Ovary (tissue), 9 donors: ENCODE measurements around the gene BLTP3A. TPM values are rescaled to one million over a fixed set of nuclear protein-coding genes. Genes with fewer than 3 reads are reported as not detected.
"Not testable (repeated sequence)": the region's sequence is repeated elsewhere in the genome, so short reads cannot be mapped to it uniquely, and the experiment has no call there.

Experiments used
- DNase-seq, 5 donors: peaks; one replicate each; pipeline ENCODE4 v3.0.0-alpha.2; 2019 to 2020
- H3K27ac ChIP-seq, 2 donors: fragments of 200-600 bp; one replicate each; pipeline versions ENCODE4 v1.5.1 to v1.8.0; 2019 to 2022
- H3K27me3 ChIP-seq: fragments of 200-600 bp; one replicate; pipeline ENCODE4 v1.8.0; 2022
- H3K36me3 ChIP-seq: fragments of 200-600 bp; sonication (generic); one replicate; pipeline ENCODE4 v1.5.1; 2019
- H3K4me1 ChIP-seq: one replicate; pipeline ENCODE4 v1.8.1; 2013; ENCODE audit warnings: mild to moderate bottlenecking, moderate library complexity; ENCODE audit not compliant: insufficient read depth
- H3K4me3 ChIP-seq: fragments of 200-600 bp; sonication (generic); one replicate; pipeline ENCODE4 v1.5.1; 2017
- H3K9me3 ChIP-seq, 2 donors: fragments of 200-600 bp in 1 of 2; sonication (generic) in 1 of 2; one replicate each; pipeline versions ENCODE4 v1.5.1 to v1.8.1; 2013 to 2019; ENCODE audit warnings: mild to moderate bottlenecking in 1 of 2, moderate library complexity in 1 of 2
- EP300 ChIP-seq: sonication (generic); formaldehyde crosslinking; IDR thresholded peaks from one replicate; pipeline ENCODE4 v1.6.1; 2017; ENCODE audit warnings: antibody characterized with exemption
- POLR2A ChIP-seq: fragments of 450-650 bp; IDR thresholded peaks from one replicate; pipeline ENCODE4 v1.6.1; 2017; ENCODE audit warnings: antibody characterized with exemption, mild to moderate bottlenecking, moderate library complexity
- WGBS, 3 donors: extraction: QIAGEN DNeasy Blood & Tissue Kit in 1 of 3; methylation state at CpG; one replicate each; pipeline versions ENCODE4 v1.1.5 to v1.1.7; 2013 to 2017; 5-methylcytosine and 5-hydroxymethylcytosine counted together
- intact Hi-C, 4 donors: fragments of 100-400 bp; cut with DNase I; formaldehyde crosslinking; loops; one replicate each; pipeline versions ENCODE4 v1.11.0 to v1.15.1; 2022 to 2023
- polyA plus RNA-seq, 2 donors: library from polyadenylated mRNA; stranded (reverse); fragments of 200-250 nt in 1 of 2; fragments of 350-450 nt in 1 of 2; fragmentation: Illumina TruSeq in 1 of 2; extraction: RNeasy Lipid Tissue Mini Kit (QIAGEN cat#74804) in 1 of 2; gene quantifications; one replicate each; pipeline ENCODE4 v1.2.3, GENCODE V29; 2013 to 2014
- total RNA-seq, 7 donors: library from RNA; depleted of rRNA in 2 of 7; stranded (reverse); fragments of >200 nt in 2 of 7; fragmentation: NEBNext Ultra II Directional in 3 of 7; extraction: Animal tissue kit (Norgen Biotek cat#: 25700) in 3 of 7; gene quantifications; one replicate each; pipeline versions ENCODE4 v1.1.0 to v1.2.4, GENCODE V29; 2016 to 2023
- TF ChIP-seq, protein P1 (sequence below), 3 donors: fragments of 450-650 bp in 2 of 3; fragments of 200-600 bp in 1 of 3; IDR thresholded peaks; one replicate each; pipeline versions ENCODE4 v1.5.1 to v1.8.0; 2016 to 2022; ENCODE audit warnings: antibody characterized with exemption in 3 of 3, mild to moderate bottlenecking in 1 of 3
- donor health status: DM: no; HTN: no; CAD: no; lungs with moderate emphysema.
- donor health status: DM: no; HTN: no; CAD: no.
- donor health status: Bipolar disorder and iron deficiency.
- donor health status: DM: yes; HTN: yes; CAD: no.
- donor health status: DM: no; HTN: no; CAD: no.
- donor health status: DM: yes; HTN: yes; CAD: no.

The BLTP3A gene
- total and polyA plus RNA-seq, 9 donors: 2.7 to 18.1 (median 7.5) TPM

DNA sequence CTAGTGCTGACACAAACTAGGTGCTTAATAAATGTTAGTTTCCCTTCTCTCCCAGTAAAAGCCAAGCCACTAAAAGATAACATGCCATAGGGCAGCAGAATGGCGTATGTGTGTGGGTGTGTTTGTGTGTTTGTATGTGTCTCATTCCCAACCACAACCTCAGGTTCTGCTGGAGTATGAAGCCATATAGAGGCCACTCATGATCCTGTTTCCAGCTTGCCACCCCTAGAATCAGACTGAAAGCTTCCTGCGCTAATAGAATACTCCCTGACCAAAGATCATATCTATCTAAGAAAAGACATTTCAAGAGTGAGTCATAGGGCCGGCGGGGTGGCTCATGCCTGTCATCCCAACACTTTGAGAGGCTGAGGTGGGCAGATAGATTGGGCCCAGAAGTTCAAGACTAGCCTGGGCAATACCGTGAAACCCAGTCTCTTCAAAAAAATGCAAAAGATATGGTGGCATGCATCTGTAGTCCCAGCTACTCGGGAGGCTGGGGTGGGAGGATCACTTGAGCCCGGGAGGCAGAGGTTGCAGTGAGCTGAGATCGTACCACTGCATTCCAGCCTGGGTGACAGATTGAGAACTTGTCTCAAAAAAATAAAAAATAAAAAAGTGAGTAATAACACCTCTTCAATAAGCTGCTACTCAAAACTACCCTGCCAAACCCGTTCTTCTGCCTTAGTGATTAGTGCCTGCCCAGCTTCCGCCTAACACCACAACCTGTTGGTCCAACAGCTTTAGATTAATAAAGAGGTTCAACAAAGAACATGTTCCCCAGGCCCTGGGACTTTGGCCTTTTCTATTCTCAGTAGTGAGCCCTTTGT, 46.4 kb upstream of the BLTP3A start:
- Histone ChIP-seq H3K27me3 (no peaks in the 10 kb centered on the region), H3K27ac (no peak overlapping the region), H3K9me3 (no peaks in the 10 kb centered on the region), H3K36me3 (no peaks in the 10 kb centered on the region), H3K4me3 (no peak overlapping the region), H3K4me1 (no peaks in the 10 kb centered on the region)
- no peak for DNase-seq
- no peak for TF ChIP-seq POLR2A
- TF ChIP-seq EP300: no peak
- TF ChIP-seq, protein P1, sequence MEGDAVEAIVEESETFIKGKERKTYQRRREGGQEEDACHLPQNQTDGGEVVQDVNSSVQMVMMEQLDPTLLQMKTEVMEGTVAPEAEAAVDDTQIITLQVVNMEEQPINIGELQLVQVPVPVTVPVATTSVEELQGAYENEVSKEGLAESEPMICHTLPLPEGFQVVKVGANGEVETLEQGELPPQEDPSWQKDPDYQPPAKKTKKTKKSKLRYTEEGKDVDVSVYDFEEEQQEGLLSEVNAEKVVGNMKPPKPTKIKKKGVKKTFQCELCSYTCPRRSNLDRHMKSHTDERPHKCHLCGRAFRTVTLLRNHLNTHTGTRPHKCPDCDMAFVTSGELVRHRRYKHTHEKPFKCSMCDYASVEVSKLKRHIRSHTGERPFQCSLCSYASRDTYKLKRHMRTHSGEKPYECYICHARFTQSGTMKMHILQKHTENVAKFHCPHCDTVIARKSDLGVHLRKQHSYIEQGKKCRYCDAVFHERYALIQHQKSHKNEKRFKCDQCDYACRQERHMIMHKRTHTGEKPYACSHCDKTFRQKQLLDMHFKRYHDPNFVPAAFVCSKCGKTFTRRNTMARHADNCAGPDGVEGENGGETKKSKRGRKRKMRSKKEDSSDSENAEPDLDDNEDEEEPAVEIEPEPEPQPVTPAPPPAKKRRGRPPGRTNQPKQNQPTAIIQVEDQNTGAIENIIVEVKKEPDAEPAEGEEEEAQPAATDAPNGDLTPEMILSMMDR (IDR thresholded peaks at IDR 0.05): no peak
- intact Hi-C loops: no loop called here
- 79 to 83% (median 82%) methylated on average over 10 of the region's 10 CpGs for WGBS, 3 donors

DNA sequence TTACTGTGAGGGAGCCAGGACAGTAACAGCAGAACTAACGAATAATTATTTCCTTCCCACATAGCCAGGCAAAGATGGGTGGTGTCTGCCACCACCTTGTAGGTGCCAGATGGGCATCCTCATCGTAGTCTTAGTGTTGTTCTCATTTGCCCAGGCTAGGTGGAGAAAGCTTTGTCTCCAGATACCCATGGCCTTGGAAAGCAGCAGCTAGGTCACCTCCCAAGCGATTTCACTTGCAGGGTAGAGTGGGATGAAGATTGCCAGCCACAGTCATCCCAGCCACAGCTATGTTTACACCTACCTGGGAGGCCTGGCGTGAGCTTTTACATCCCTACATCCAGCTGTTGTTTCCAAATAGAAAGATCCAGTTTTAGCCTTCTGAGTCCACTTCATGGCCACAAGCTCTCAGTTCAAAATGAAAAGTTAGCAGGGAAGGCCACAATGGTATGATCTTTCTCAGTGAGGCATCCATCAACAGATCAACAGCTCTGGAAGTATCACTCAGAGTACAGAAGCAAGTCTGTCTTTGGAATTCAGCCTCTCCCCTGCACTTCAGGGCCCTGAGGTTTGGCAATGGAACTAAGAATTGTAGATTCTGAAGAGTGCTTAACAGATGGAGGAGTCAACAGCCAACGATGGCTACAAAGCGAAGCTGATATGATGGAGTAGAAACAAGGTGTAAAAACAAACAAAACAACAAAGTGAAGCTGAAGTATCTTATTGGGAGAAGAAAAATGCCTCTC, 45.6 kb upstream of the BLTP3A start:
- intact Hi-C loops: no loop called here
- no peak for DNase-seq
- Histone ChIP-seq H3K27ac (no peak overlapping the region), H3K4me3 (no peak overlapping the region), H3K9me3 (no peaks in the 10 kb centered on the region), H3K4me1 (no peaks in the 10 kb centered on the region), H3K36me3 (no peaks in the 10 kb centered on the region), H3K27me3 (no peaks in the 10 kb centered on the region)
- TF ChIP-seq EP300 (no peak), POLR2A (no peak)
- TF ChIP-seq, protein P1 (IDR thresholded peaks at IDR 0.05): no peak
- WGBS, 3 donors: 63 to 77% (median 69%) methylated on average over 6 of the region's 6 CpGs

DNA sequence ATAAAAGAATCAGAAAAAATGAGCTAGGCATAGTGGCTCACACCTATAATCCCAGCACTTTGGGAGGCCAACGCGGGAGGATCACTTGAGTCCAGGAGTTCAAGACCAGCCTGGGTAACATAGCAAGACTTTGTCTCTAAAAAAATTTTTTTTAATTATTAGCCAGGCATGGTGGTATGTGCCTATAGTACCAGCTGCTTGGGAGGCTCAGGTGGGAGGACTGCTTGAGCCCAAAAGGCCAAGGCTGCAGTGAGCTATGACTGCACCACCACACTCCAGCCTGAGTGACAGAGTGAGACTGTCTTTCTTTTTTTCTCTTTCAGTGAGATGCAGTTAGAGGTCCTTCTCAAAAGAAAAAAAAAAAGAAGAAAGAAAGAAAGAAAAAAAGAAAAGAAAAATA, 43.1 kb upstream of the BLTP3A start:
- H3K4me1 ChIP-seq: no peaks in the 10 kb centered on the region
- no peak overlapping the region for H3K27ac ChIP-seq
- TF ChIP-seq POLR2A (no peak), EP300 (no peak)
- TF ChIP-seq, protein P1 (IDR thresholded peaks at IDR 0.05): no peak
- H3K9me3 ChIP-seq: no peaks in the 10 kb centered on the region
- WGBS, 3 donors: 88 to 96% (median 96%) methylated on average over 2 of the region's 2 CpGs
- intact Hi-C loops: no loop called here
- H3K4me3 ChIP-seq: no peak overlapping the region
- DNase-seq: no peak
- no peaks in the 10 kb centered on the region for H3K36me3 ChIP-seq
- no peaks in the 10 kb centered on the region for H3K27me3 ChIP-seq

DNA sequence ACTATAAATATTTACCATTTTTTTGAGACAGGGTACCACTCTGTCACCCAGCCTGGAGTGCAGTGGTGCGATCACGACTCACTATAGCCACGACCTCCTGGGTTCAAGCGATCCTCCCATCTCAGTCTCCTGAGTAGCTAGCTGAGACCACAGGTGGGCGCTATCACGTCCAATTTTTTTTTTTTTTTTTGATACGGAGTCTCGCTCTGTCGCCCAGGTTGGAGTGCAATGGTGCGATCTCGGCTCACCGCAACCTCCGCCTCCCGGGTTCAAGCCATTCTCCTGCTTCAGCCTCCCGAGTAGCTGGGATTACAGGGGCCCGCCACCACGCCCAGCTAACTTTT, 35.4 kb upstream of the BLTP3A start:
- H3K4me1 ChIP-seq, H3K36me3 ChIP-seq, H3K9me3 ChIP-seq, H3K27me3 ChIP-seq: not testable (repeated sequence)
- DNase-seq: peak in 1 of 5 donors; percentile 24
- intact Hi-C loops: loop anchor here in 2 of 4 donors (5.0 kb wide), 2 partner anchors 59 to 131 kb away; partner anchors contain the start of genes ANKS1A (in 1 of the 2), ILRUN (in 1 of the 2) and TAF11 (in 1 of the 2)
- WGBS, 3 donors: 13 to 34% (median 20%) methylated on average over 17 of the region's 17 CpGs
- H3K4me3 ChIP-seq: peak overlapping the region; percentile 84
- peak overlapping the region; percentile 73 to 95 for H3K27ac ChIP-seq
